GM23248 (cell line): ENCODE data around the gene SEBOX.

Experiments
- EZH2 ChIP-seq: fragments of 200-600 bp; sonication (generic); IDR thresholded peaks from 2 replicates; pipeline ENCODE4 v1.6.1; 2018; ENCODE audit warnings: antibody characterized with exemption, mild to moderate bottlenecking; ENCODE audit not compliant: insufficient read depth, poor library complexity, severe bottlenecking
- EZH2phosphoT487 ChIP-seq: fragments of 200-600 bp; sonication (generic); IDR thresholded peaks from 2 replicates; pipeline ENCODE4 v1.6.1; 2018; ENCODE audit warnings: antibody characterized with exemption, moderate library complexity, mild to moderate bottlenecking, low read depth; ENCODE audit not compliant: insufficient read depth

GRCh38 chr17:28402844-28403243 is 37.8 kb upstream of the SEBOX start:
- TF ChIP-seq EZH2 (no peak), EZH2phosphoT487 (no peak)
